GM19438 (cell line): ENCODE data around the gene DNAH3.
"Not testable (repeated sequence)": the region's sequence is repeated elsewhere in the genome, so short reads cannot be mapped to it uniquely, and the experiment has no call there.

Source experiments
- ATAC-seq: cut with Tn5 transposase; IDR thresholded peaks from one replicate; pipeline ENCODE4 v1.9.1; 2021; ENCODE audit warnings: low read depth; ENCODE audit not compliant: unreplicated experiment

Gene DNAH3

DNA sequence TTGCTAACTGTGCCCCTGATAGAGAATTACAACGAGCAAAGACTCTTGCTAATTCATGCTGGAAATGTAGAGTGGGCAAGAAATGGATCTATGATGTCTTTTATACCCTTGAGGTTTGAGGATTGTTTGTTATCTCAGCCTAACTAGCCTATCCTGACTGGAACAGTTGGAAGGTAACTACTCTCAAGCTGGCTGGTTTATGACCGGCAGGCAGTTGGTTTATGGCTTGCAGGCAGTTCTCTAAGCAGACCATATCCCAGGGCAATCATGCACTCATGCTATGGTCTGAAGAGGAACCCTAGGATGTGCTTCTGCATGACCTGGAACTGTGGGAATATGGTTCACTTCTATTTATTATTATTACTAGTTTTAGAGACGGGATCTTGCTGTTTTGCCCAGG lies 201.0 kb downstream of the DNAH3 start:
- no peak for ATAC-seq

DNA sequence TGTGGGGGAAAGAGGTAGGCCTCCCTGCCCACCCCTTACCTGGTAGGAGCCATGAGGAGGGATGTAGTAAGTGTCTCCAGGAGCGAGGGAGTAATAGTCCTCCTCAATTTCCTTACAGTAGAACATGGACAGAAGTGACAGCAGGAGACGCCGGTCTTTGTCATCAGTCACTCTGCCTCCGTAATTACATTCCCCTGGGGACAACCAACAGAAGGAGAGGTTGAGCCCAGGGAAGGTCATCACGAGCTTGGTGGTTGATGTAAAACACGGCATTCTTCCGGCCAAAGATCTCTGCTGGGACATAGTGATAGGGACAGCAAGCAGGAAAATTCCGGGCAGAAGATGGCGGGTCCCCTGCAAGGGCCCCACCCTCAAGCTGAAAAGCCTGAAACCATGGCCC lies 202.2 kb downstream of the DNAH3 start:
- no peak for ATAC-seq

DNA sequence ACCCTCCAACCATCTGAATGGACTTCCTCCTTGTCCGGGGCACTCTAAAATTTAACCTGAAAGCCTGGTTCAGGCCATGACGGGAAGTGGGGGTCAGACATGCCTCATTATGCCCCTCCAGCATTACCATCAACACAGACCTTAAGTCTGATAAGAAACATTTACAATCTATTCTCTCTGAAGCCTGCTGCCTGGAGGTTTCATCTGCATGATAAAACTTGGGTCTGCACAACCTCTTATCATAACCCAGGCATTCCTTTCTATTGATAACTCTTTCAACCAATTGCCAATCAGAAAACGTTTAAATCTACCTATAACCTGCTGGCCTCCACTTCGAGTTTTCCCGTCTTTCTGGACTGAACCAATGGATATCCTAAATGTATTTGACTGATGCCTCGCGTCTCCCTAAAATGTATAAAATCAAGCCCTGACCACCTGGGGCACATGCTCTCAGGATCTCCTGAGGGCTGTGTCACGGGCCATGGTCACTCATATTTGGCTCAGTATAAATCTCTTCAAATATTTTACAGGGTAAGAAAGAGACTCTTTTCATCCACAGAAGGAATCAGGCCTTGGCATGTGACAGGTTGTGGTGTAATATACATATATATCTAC lies 204.5 kb downstream of the DNAH3 start:
- ATAC-seq, result no peak

DNA sequence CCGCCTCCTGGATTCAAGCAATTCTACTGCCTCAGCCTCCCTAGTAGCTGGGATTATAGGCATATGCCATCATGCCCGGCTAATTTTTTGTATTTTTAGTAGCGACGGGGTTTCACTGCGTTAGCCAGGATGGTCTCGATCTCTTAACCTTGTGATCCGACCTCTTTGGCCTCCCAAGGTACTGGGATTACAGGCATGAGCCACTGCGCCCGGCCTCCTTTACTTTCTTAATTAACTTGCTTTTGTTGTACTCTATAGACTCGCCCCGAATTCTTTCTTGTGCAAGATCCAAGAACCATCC lies 205.1 kb downstream of the DNAH3 start:
- not testable (repeated sequence) for ATAC-seq

DNA sequence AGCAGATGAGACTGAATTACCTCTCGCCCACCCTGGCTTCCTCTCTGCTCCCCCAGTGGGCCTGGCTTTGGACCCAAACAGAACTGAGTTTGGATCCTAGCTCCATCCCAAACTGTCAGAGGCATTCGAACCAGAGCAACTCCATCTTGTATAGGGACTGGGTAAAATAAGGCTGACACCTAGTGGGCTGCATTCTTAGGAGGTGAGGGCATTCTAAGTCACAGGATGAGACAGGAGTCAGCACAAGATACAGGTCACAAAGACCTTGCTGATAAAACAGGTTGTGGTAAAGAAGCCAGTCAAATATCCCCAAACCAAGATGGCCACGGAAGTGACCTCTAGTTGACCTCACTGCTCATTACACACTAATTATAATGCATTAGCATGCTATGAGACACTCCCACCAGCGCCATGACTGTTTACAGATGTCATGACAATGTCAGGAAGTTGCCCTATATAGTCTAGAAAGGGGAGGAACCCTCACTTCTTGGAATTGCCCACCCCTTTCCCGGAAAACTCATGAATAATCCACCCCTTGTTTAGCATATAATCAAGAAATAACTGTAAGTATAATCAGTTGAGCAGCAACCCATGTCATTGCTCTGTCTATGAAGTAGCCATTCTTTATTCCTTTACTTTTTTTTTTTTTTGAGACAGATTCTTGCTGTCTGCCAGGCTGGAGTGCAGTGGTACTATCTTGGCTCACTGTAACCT lies 205.6 kb downstream of the DNAH3 start:
- ATAC-seq, result no peak

DNA sequence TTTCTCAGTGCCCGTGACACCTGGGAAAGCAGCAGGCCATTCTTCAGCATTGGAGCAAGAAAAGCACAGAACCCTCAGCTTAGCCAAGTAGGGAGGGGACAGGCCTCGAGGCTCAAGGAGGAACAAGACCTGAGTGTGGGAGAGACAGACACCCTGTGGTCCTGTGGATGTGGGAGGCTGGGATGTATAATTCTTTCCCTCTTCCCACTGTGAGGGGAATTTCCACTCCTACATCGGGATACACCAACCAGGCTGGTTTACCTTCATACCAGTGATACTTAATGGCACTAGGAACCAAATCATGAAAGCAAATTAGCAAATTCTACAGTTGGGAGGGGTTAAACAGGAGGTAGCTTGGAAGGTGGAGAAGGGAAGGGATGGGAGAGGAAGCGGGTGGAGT lies 208.4 kb downstream of the DNAH3 start:
- ATAC-seq, result no peak

DNA sequence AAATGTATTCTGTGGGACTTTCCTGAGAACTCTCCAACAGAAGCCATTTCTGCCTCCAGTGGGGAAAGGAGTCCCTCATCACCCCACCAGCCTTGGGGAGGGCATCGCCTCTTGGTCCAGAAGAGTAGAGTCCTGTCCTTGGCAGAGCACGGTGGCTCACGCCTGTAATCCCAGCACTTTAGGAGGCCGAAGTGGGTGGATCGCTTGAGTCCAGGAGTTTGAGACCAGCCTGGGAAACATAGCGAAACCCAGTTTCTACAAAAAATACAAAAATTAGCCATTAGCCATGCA lies 209.1 kb downstream of the DNAH3 start:
- ATAC-seq, result no peak

DNA sequence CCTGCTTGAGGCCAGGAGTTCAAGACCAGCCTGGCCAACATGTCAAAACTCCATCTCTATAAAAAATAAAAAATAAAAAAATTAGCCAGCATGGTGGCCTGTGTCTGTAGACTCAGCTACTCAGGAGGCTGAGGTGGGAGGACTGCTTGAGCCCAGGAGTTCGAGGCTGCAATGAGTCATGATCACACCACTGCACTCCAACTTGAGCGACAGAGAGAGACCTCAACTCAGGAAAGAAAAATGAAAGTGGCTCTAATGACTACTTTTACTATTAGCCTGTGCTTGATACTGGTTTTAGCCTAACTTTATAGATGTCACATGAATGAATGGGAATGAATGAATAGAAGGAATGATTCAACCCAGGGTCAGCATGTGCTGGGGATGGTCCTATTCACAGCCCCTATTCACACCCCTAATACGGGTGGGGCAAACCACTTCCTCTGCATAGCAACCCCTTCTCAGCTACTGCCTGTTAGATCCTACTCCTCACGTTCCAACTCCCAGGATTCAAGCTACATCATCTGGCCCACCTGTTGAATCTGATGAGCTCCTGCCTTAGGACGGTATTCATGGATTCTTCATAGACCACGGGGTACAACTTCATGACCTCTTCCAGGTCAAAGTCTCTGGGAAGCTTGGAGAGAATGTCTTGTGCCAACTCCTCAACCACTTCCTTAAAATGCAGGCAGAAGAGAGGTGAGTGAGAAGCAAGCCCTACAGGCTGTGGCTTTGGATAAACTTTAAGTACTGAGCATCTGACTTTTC lies 209.6 kb downstream of the DNAH3 start:
- no peak for ATAC-seq

DNA sequence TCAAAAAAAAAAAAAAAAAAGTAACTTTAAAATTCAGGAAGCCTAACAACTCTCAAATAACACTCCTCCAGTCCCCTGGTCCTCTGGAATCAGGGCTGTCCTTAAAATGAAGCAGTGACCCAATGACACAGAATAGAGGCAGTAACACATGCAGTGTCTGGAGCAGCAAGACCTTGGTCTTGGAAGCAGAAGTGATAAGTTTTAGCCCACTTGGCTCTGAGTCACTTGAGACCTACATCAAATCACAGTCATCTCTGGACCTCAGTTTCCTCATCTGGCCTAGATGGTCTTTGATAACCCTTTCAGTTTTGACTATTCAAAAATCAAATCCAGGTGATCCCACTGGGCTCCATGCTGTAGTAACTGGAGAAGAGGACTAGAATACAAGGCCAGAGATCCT lies 211.0 kb downstream of the DNAH3 start:
- ATAC-seq, result no peak

DNA sequence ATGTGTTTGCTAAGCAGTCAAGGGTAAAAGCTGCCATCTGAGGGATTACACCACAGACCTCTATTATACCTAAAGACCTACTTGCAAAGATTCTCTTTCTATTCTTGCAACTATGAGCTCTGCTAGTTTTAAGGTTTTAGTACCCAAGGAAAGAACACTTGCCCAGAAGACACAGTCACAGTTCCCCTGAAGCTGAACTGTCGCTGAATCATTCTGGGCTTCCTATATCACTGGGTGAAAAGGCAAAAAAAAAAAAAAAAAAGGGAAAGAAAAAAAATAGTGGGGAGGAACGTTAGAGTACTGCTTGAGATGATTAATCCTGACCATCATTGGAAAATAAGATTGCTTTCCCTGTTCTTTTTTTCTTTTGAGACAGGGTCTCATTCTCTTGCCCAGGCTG lies 212.2 kb downstream of the DNAH3 start:
- no peak for ATAC-seq

DNA sequence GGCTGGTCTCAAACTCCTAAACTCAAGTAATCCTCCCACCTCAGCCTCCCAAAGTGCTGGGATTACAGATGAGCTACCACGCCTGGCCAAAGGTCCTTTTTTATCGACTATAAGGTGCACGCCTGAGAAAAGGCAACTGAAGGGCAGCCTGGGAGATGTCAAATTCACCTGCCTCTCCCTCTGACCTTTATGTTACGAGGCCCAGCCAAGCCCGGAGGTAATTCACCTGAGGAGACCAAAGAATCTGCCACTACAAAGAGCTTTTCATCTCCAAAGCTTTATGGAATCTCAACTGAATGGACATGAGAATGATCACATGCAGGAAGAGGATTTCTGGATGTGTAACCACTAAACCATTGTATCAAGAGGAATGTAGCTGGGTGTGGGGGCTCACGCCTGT lies 212.9 kb downstream of the DNAH3 start:
- ATAC-seq, result no peak

DNA sequence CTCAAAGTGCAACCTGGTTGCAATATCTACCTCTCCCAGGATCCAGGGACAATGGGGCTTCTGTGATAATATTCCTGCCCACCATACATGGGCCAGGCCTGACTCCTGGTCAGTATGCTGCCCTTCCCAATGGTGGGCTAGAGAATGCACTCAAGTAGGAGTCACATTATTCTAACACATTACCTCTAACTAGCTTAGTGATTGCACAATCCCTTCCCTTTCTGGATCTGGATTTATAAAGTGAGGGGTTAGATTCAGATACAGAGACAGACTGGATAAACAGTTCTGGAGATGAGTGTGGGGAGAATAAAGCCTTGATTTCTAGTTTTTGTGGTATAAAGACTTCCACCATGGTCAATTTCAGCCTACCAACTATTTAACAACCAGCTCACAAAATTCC lies 217.1 kb downstream of the DNAH3 start:
- ATAC-seq, result no peak

DNA sequence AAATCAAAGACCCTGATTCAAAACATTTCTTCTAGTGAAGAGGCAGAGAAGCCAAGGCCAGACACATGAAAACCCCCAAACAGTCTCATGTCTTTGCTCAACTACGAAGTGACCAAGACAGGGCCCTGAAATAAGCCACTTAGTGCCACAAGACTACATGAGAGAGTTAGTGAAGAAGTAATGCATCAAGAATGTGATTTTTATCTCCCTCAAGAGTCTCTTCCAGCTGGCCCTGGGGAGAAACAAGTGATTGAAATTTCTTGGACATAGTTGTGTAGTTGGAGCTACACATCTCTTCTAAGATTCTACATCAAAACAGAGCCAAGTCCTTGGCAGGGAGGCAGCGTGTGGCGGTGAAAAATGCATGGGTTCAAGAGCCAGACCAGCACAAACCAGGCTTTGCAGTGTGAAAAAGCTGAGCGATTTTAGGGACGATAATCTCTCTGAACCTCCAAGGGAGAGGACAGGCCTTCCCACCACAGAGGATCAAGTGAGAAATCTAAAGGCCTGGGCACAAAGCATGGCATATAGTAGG lies 219.5 kb downstream of the DNAH3 start:
- ATAC-seq, result no peak

DNA sequence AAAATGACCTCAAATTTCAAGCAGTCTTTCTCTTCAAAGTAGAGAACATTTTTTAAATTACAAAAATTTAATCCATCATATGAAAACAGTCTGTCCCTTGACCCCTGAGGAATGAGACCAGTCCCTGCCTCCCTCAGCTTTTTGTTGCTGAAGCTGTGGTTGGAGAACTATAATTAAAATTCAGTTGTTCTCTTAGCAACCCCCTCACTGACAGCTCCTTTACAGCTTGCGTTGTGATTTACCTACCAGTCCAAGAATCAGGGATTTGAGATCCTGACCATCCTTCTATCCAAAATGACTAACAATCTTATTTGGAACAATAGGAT lies 220.3 kb downstream of the DNAH3 start:
- ATAC-seq, result no peak

DNA sequence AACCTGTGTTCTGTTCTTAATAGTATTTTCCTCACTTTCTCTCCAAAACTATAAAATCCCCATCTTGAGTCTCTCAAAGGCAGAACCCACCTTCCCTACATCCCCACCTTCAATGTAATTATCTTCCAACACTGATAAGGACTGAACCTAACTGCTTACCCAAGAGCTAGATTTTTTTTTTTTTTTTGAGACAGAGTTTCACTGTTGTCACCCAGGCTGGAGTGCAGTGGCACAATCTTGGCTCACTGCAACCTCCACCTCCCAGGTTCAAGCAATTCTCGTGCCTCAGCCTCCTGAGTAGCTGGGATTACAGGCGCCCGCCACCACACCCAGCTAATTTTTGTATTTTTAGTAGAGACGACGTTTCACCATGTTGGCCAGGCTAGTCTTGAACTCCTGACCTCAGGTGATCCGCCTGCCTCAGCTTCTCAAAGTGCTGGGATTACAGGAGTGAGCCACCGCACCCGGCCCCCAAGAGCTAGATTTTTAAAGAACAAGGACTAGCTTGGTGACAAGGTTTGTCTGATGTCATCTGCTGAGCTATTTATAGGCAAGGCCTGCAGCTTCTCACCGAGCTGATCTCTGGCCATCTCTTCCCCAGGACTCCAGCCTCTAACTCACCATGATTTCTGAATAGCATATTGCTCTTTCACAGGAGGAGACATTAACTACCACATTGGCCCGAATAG lies 220.8 kb downstream of the DNAH3 start:
- not testable (repeated sequence) for ATAC-seq

DNA sequence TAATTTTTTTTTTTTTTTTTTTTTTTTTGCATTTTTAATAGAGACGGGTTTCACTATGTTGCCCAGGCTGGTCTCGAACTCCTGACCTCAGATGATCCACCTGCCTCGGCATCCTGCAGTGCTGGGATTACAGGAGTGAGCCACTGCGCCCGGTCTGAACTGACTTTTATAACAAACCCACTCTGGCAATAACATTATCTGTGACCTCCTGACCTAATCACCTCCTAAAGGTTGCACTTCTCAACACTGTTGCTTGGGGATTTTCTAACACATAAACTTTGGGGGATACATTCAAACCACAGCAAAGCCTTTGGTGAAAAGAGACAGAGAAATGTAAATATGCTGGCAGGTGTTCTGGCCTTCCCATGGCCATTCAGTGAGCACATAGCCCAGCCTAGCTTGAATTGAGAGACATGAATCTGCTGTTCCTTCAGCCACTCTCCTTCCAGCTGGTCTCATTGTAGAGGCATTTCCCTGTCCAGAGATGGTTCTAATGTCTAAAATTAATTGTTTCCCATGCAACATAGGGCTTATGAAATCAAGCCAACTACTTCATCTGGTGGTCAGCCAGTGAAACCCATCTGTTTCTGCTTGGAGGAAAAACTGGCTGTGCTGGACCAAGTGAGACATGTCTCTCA lies 221.8 kb downstream of the DNAH3 start:
- ATAC-seq, result no peak

DNA sequence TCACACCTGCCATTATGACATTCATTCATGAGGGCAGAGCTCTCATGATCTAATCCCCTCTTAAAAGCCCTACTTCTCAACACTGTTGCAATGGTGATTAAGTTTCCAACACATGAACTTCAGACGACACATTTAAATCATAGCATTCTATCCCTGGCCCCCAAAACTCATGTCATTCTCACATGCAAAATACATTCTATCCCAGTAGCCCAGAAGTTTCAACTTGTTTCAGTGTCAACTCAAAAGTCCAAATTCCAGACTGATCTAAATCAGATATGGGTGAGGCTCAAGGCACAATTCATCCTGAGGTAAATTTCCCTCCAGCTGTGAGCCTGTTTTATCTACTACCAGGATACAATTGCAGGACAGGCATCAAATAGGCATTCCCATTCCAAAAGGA lies 224.9 kb downstream of the DNAH3 start:
- no peak for ATAC-seq

DNA sequence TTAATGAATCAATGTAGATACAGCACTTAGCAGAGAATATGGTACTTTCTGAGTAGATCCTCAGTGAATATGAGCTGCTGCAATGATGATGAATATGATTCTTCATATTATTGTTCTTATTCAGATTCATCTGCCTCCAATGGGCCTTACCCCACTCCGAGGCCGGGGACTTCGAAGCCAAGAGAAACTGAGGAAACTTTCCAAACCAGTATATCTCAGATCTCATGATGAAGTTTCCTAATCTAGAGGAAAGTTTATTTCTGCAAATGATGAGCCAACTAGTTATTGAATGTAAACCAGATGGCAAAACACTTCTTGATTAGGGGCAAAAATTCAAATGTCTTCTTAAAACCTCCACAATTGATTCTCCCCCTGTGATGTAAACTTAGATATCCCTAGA lies 226.8 kb downstream of the DNAH3 start:
- no peak for ATAC-seq

DNA sequence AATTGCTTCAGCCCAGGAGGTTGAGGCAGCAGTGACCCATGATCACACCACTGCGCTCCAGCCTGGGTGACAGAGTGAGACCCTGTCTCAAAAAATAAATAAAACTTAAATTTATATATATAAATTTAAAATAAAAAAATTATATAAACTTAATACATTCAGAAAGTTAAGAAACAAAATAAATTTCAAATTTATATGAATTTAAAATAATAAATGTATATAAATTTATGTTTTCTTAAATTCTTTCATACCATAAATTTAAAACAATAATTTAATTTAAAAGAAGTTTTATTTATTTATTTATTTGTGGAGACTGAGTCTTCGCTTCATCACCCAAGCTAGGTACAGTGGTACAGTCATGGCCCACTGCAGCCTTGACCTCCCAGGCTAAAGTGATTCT lies 229.8 kb downstream of the DNAH3 start:
- ATAC-seq, result no peak

DNA sequence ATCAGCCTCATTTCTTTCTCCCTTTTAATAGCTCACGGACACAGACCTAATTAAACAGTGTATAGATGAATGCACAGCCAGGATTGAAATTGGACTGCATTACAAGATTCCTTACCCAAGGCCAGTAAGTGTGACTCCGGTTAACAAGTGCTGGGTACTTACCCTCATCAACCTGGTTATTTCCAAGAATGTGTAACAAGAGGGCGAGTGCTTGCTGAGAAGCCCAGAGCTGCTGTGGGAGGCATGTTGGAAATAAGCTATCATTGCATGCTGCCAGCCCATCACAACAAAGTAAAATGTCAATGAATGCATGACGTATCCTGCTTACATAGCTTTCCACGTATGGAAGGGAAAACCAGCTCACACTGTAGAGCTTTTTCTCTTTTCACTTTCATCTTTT lies 230.6 kb downstream of the DNAH3 start:
- ATAC-seq, result no peak
